Umbilical cord (tissue), 2 donors: ENCODE data around the gene ZBTB24. TPM values are rescaled to one million over a fixed set of nuclear protein-coding genes. Genes with fewer than 3 reads are reported as not detected.
"Not testable (repeated sequence)": the region's sequence is repeated elsewhere in the genome, so short reads cannot be mapped to it uniquely, and the experiment has no call there.

Experiments
- DNase-seq: peaks from one replicate; pipeline ENCODE4 v3.0.0-alpha.2; 2015; ENCODE audit warnings: low spot score
- total RNA-seq: library from RNA; depleted of rRNA; stranded (reverse); fragments of >200 nt; gene quantifications from one replicate; pipeline ENCODE4 v1.2.3, GENCODE V29; 2014; ENCODE audit warnings: low replicate concordance; ENCODE audit not compliant: insufficient read depth

ZBTB24 gene
- 10.4 TPM for total RNA-seq

DNA sequence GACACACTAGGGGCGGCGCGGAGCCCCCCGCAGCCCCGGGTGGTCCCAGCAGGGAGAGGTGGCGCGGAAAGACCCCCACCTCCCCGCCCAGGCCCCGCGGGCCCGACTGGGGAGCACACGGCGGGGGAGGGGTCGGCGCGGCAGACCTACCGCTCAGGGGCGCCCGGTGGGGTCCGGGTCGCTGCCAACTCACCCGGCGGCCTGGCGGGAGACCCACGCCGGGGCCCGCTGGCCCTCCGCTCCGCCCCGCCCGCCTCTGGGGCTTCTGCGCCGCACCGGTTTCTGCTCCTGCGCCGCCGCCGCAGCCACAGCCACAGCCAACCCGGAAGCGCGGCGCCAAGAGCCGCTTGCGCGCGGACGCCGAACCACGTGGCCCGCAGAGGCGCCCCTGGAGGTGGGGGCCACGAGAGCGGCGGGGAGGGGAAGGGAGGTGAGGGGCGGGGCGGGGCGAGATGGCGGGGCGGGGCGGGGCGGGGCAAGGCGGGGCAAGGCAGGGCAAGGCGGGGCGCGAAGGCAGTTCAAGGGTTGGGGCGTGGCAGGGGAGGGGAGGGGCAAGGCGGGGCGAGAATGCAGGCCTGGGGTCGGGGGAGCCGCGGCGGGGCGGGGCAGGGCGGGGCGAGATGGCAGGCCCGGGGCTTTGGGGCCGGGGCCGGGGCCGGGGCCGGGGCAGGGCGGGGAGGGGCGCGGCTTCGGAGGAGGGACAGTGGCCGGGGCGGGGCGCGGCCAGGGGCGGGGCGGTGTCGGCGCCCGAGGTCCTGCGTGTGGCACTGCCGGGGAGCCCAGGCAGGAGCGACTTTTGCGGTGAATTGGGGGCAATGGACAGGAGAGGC, at the start of gene ZBTB24:
TSS of gene ZBTB24 (minus strand) at position 315 of the 830 bp plus-strand sequence. CDS start 1,193 bp downstream, outside the sequence.
- DNase-seq = peak; percentile 91

DNA sequence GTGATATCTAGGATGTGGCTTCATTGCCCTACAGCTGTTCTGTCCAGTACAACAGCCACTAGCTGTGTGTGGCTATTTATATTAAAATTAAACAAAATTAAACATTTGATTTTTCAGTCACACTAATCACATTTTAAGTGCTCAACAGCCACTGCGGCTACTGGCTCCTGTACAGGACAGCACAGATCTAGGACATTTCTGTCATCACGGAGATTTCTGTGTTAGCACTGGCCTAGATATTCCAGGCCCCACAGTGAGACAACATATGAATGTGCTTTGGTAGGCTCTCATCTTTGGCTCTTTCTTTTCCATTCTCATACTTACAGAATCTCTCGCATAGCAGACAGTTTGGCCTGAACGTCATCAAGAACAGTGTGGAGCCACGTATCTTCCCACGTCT, 48.4 kb upstream of the ZBTB24 start:
- DNase-seq = peak; percentile 14

DNA sequence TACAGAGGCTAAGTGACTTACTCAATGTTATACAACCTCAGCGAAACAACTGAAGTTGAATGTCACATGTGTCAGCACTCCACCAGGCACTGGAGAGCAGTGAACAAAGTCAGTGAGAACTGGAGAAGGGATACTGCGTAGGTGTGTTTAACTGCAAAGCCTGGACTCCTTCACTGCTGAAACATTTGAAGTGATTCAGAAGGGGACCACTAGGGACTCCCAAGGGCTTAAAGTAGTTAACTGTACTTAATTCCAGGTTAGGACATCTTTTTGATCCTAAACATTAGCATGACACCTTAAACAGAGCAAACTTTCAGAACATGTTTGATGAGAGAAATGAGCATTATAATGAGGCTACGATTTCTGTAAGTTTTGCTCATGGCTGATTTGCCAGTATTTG, 45.0 kb upstream of the ZBTB24 start:
- DNase-seq = no peak

DNA sequence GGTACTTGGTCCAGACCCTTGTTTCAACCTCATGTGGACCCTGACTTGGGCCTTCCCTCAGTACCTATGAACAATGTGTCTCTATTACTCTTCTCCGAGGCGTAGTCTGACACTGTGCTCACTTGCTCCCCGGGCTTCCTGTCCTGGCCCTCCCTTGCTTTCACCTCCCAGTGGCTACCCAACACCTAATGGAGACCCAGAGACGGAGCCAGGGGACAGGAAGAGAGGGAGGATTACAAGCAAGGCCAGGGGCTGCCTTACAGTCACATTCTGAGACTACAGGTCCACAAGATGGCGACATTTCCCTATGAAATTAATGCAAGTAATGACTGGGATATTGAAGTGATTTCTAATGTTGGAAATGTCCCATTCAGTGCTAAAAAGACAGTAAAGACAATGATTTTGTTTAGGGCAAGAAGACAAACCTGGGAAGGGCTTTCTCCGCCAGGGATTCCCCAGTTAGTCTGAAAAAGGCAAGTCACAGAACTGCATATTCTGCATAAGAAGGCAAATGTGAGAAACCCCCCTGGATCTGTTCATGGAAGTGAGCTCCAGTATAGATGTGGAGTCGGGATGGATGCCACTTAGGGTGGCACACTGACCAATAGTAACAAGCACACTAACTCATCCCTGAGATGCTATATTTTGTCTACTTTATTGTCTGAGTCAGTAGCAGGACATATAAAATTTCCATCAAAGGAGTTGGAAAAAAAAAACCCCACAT, 44.0 kb upstream of the ZBTB24 start:
- peak; percentile 73 for DNase-seq

DNA sequence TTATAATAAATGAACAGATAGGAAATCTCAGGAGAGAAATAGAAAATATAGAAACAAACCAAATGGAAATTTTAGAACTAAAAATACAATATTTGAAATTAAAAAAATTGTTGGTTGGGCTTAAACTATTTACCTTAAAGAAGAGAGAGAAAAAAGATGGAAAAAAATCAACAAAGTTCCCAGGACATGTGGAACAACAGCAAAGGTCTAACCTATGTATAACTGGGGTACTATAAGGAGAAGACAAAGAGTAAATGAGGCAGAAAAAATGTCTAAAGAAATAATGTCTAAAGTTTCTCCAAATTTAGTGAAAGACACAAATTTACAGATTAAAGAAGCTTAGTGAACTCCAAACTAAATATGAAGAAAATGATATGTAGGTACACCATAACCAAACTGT, 41.1 kb upstream of the ZBTB24 start:
- DNase-seq = no peak

DNA sequence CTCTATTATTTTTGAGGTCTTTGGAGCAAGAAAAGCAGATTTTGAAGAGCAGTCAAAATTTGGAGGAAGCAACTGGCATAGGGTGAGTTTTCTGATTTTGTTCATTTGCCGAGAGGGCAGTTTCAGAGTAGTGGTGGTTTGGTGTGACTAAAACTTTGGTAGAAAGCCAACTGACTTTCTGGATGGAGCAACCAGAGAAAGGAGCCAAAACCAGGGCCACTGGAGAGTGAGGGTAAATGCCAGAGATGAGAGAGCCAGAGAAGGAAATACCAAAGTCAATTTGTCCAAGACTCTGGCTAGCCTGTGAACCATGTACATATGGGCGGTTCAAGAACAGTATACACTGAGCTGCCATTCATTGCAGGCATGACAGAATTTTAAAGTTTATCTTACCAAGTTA, 40.5 kb upstream of the ZBTB24 start:
- DNase-seq = no peak

DNA sequence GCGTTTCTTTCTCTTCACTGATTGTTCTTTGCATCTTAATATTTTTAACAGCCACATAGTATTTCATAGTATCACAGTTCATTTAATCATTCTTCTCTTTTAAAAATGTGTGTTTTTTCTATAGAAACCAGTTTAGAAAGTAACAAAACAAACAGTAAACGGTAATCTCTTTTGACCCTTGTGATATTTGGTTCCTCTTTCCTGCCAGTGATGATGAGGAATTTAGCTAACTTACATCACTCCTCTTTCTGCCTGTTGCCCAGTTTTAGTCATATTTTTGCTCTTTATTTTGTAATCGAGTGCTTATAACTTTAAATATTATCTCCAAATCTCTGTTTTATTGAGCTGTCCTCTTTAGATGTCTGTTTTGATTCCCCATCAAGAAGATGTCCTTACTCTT, 38.1 kb upstream of the ZBTB24 start:
- DNase-seq = no peak

DNA sequence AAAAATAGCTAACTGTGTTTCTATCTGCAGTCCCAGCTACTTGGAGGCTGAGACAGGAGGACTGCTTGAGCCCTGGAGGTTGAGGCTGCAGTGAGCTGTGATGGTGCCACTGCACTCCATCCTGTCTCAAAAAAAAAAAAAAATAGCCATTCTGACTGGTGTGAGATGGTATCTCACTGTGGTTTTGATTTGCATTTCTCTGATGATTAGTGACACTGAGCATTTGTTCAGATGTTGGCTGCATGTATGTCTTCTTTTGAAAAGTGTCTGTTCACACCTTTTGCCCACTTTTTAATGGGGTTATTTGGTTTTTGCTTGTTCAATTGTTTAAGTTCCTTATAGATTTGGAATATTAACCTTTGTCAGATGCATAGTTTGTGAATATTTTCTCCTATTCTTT, 36.6 kb upstream of the ZBTB24 start:
- DNase-seq = not testable (repeated sequence)

DNA sequence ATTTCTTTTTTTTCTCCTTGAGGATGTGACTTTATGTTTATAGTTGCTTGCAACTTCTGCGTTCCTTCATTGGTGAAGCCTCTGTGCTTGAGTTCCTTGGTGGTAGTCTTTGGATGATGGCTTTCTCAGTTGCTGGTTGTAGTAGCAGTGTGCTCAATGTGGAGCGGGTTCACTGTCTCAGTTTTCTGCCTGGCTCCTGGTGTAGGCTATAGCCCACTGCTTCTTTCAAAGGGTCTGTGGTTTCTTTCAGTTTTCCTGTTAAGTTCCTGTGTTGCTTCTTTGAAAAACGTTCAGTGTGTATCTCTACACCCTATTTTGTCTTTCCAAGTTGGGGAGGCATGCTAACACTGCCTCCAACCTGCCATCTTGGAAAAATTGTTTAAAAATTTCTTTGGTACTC, 33.9 kb upstream of the ZBTB24 start:
- DNase-seq = no peak

DNA sequence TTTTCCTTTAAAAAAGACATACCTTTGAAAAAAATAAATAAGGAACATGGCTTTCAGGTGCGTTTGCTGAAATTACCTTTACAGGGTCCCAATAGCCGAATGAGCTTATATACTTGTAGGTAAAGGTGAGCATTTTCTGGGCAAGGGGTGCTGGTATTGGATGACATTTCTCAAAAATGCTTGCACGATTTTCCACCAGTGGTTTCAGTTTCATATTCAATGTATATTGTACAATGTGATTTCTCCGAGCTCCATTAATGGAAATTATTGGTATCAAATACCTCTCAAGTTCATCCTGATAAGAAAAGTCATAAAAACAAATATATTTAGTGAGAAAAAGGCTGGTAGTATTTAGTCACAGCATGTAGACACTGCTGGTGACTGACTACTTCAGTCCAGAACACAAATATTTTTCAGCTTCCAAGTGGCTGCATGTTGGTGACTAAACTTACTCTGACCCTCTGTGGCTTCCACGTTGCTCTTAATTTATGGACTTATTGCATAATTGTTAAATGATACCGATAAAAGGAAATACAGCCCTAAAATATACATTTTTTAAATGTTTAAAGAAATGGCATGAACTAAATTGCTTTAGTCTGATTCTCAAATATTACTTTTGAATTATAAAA, 32.9 kb upstream of the ZBTB24 start:
- DNase-seq = peak; percentile 3

DNA sequence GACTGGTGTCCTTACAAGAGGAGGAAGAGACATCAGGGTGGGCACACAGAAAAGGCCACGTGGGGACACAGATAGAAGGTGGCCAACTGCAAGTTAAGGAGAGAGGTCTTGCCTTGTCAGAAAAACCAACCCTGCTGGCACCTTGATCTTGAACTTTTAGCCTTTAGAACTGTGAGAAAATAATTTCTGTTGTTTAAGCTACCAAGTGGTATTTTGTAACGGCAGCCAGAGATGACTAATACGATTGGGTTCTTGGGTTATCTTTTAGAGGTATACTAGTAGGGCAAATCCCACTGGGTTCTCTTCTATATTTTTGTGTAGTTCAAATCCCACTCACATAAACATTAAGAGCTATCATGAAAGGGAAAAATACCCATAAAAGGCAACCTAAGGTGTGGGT, 31.9 kb upstream of the ZBTB24 start:
- no peak for DNase-seq

DNA sequence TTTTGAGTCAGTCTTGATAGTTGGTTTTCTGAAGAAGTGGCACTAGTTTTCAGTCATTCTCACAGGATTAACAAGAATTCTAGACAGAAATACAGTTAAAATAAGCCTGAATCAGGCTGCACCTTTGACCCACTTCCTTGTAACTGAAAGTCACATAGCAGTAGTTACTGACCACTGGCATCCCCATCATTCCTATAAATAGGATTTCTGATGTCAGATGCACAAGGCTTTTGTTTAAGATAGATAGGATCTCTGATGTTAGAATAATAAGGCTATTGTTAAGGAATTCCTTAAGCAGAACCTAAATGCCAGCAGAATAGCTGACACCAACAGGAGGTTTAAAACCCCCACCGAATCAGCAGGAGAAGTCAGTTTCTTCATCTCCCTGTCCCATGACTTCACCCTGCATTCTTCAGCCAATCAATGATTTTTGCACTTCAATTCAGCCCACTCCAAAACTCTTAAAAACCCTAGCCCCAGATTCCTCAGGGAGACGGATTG, 30.6 kb upstream of the ZBTB24 start:
- no peak for DNase-seq

DNA sequence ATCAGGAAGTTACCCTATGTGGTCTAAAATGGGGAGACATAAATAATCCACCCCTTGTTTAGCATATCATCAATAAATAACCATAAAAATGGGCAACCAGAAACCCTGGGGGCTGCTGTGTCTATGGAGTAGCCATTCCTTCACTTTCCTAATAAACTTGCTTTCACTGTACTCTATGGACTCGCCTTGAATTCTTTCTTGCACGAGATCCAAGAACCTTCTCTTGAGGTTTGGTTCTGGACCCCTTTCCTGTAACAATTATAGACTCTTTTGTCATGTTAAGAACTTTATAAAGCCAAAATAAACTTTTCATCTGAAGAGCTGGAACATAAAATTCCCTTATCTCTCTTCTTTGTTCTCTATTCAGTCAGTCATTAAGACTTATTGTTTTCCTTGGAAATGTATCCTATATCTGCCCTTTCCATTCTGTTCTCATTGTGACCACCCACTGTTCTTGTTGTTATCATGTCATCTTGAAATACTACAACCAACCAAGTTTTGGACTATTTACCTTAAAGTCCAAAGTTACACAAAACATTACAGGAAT, 29.3 kb upstream of the ZBTB24 start:
- DNase-seq = no peak

DNA sequence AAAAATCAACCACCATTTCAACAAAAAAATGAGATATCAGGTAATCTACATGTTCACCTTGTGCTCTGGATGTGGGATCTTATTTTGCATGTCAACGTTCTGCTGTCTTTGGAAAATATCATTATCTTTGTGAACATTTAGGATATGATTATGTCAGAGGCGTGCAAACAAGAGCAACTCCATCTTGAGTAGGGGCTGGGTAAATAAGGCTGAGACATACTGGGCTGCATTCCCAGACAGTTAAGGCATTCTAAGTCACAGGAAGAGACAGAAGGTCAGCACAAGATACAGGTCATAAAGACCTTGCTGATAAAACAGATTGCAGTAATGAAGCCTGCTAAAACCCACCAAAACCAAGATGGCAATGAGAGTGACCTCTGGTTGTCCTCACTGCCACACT, 28.8 kb upstream of the ZBTB24 start:
- DNase-seq = peak; percentile 3

DNA sequence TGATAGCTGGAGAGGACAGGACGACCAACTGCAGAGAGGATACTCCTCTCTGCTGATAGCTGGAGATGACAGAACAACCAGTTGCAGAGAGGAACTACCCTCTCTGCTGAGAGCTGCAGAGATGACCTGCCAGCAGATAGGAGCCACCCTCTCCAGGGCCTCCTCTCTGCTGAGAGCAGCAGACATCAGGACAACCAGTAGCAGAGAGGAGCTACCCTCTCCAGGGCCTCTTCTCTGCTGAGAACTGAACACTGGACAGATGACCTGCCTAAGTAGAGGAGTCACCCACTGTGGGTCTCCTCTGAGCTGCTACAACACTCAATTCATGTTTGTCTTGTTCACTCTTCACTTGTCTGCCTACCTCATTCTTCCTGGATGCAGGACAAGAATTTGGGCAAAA, 27.3 kb upstream of the ZBTB24 start:
- DNase-seq = no peak

DNA sequence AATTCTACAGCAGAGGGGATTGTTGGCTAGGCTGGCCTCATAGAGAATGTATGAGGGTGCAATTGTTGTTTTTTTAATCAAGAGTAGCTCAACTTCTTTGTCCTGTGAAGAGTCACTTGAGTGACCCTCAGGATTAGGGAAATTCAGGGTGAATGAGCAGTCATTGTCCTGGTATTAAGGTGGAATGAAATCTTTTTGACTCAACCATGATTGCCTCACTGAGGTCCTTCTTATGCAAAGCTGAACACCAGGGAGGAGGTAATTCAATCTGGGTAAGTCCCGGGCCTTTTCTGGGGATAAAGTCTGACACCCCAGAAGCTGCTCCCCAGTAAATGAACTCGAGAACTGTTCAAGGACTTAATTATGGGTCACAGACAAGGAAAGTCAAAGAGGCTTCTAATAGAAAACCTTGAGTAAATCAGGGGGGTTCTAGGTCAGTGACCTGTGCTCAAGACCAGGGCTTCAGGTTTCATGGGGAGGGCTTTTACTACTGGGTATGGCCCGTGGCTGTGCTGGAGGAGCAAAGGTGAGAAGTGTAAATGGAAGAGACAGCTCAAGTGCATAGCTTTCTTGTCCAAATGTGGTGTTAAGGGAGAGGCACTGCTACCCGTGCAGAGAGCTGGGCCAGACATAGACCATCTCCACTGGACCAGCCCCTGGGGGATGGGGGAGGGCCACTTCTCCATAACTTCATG, 25.3 kb upstream of the ZBTB24 start:
- DNase-seq = no peak

DNA sequence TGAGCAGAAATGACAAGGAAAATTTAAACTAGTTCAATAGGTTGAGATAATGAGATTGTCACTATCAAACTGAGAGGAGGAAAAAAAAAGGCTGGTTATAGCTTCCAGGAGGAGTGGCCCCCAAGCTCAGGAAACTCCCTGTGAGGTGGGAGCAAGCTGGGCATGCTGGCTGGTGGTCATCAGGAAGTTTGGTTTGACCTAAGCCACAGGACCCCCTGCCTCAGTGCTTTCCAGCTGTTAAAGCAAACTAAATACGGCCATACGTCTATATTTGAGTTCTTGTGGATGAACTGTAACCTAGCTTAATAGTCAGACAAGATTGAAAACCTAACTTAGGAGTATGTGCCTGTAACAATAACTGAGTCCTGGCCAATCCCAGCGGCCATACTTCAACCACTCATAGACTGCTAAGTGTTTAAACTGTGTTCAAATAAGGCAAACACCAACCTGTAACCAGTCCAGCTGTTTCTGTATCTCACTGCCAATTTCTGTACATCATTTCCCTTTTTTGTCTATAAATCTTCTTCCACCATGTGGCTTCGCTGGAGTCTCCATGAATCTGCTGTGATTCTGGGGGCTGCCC, 24.6 kb upstream of the ZBTB24 start:
- DNase-seq = no peak

DNA sequence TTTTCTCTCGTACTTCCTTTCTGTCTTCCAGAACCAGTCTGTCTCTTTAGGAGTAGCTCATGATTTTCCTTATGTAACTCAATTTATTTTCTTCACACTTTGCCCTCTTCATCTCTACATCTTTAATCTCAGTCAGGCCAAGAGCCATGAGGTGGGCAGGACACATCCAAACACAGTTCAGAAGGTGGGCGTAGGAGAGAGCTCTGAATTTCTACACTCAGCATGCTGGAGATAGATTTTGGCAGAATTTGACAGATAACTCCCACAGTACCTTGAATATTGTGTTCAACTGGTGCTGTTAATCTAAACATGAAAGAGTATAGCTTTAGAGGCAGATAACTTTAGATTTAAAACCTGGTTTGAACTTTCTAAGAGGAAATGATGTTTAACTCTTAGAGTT, 23.8 kb upstream of the ZBTB24 start:
- no peak for DNase-seq

DNA sequence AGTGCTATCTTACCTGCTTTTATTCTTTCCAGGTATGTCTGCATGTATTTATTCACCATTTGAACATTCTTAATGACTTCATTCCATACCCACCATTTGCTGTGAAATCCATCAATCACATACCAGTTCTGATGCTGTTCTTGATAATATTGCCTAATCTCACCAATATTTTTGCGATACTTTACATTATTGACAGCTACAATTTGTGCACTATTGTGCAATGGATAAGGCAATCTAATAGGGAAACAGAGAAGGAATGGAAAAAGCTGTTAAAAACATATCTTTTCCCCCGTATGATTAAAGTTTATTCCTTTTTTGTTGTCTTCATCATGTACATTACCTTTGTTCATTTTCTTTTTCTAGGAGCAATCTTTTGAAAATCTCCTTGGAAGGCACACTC, 23.3 kb upstream of the ZBTB24 start:
- no peak for DNase-seq

DNA sequence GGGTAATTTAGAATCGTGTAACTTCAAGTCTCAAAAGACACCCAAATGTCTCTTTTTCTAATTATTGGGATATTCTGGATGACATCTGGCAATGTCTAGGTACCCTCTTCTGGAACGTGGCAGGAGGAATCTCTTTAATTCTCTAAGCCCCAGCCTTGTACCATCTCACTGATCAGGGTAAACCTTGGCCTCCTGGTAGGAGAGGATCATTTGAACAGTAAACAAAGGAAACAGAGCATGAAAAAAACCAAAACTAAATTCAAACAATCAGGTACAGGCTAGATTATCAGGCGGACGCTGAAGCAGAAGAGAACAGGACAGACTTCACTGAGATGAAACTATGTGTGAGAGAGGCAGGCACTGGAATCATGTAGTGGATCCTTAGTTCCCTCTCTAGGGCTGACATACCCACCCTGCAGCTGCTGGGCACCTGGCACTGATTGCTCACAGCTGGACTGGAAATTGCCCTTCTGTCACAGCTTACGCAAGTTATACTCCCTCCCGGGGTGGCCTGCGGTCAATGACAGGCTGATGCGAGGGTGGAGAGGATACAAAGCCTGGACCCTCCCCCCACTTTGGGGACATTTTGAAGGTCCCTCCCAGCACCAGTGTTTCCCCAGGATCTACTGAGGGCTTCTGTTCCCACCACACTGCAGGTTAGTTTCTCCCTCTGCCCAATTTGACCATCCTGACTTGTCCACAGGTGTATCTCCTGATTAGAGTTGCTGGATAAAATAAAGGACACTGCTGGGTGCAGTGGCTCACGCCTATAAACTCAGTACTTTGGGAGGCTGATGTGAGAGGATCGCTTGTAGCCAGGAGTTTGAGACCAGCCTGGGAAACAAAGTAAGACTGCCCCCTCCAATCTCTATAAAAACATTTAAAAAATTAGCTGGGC, 20.6 kb upstream of the ZBTB24 start:
- DNase-seq = no peak
